OCI-LY1 (cell line): ENCODE data around the gene CACNA1C.
A peak's percentile ranks its signal among the peaks of the same experiment; 100 is the strongest.

Source experiments
- H2AFZ ChIP-seq: fragments of 200-600 bp; sonication (generic), shearing (Covaris generic); 2 replicates; pipeline ENCODE4 v1.6.0; 2014; ENCODE audit warnings: antibody characterized with exemption, mild to moderate bottlenecking, low read length
- H3F3A ChIP-seq: fragments of 200-600 bp; sonication (generic), shearing (Covaris generic); 2 replicates; pipeline ENCODE4 v1.6.0; 2014; ENCODE audit warnings: mild to moderate bottlenecking, antibody characterized with exemption, low read length, moderate library complexity; ENCODE audit not compliant: insufficient read depth
- H3K27ac ChIP-seq: fragments of 200-600 bp; sonication (generic); 2 replicates; pipeline ENCODE4 v1.5.1; 2014; ENCODE audit warnings: low read length, mixed run types, mild to moderate bottlenecking, low read depth; ENCODE audit not compliant: poor library complexity, severe bottlenecking
- H3K27me3 ChIP-seq: fragments of 200-600 bp; sonication (generic); 2 replicates; pipeline ENCODE4 v1.6.0; 2014; ENCODE audit warnings: antibody characterized with exemption, mild to moderate bottlenecking, low read length, moderate library complexity; ENCODE audit not compliant: insufficient read depth
- H3K36me3 ChIP-seq: fragments of 200-600 bp; sonication (generic); 2 replicates; pipeline ENCODE4 v1.6.1; 2014; ENCODE audit warnings: mild to moderate bottlenecking, antibody characterized with exemption, low read length, moderate library complexity, mixed read lengths; ENCODE audit not compliant: insufficient read depth
- H3K4me1 ChIP-seq: fragments of 200-600 bp; sonication (generic); 2 replicates; pipeline ENCODE4 v1.5.1; 2014; ENCODE audit warnings: mild to moderate bottlenecking, low read length, moderate library complexity; ENCODE audit not compliant: insufficient read depth, severe bottlenecking
- H3K4me2 ChIP-seq: fragments of 200-600 bp; sonication (generic), shearing (Covaris generic); 2 replicates; pipeline ENCODE4 v1.6.1; 2014; ENCODE audit warnings: low read length
- H3K4me3 ChIP-seq: fragments of 200-600 bp; sonication (generic); 2 replicates; pipeline ENCODE4 v1.5.1; 2014; ENCODE audit warnings: low read length, low read depth, mild to moderate bottlenecking, mixed read lengths; ENCODE audit not compliant: poor library complexity, severe bottlenecking
- H3K79me2 ChIP-seq: fragments of 200-600 bp; shearing (Covaris generic); 2 replicates; pipeline ENCODE4 v1.6.1; 2016; ENCODE audit warnings: mixed run types, low read length, mixed read lengths; ENCODE audit not compliant: insufficient read depth
- H3K9ac ChIP-seq: fragments of 200-600 bp; sonication (generic), shearing (Covaris generic); 2 replicates; pipeline ENCODE4 v1.6.1; 2014; ENCODE audit warnings: mild to moderate bottlenecking, low read length, mixed read lengths
- H3K9me2 ChIP-seq: fragments of 200-600 bp; sonication (generic), shearing (Covaris generic); 2 replicates; pipeline ENCODE4 v1.6.1; 2014; ENCODE audit warnings: low read depth, mild to moderate bottlenecking, low read length, mixed read lengths
- H3K9me3 ChIP-seq: fragments of 200-600 bp; shearing (Covaris generic); 2 replicates; pipeline ENCODE4 v1.6.1; 2014; ENCODE audit warnings: low read length, mixed read lengths
- H4K20me1 ChIP-seq: fragments of 200-600 bp; sonication (generic), shearing (Covaris generic); 2 replicates; pipeline ENCODE4 v1.6.0; 2016; ENCODE audit warnings: mild to moderate bottlenecking, low read length; ENCODE audit not compliant: insufficient read depth
- CTCF ChIP-seq: fragments of 200-600 bp; sonication (generic), shearing (Covaris generic); IDR thresholded peaks from 2 replicates; pipeline ENCODE4 v1.5.1; 2017; ENCODE audit warnings: mild to moderate bottlenecking, antibody characterized with exemption, low read length, moderate library complexity, mixed read lengths
- EZH2 ChIP-seq: fragments of 200-600 bp; sonication (generic), shearing (Covaris generic); IDR thresholded peaks from 2 replicates; pipeline ENCODE4 v1.8.0; 2017; ENCODE audit warnings: borderline replicate concordance, mixed run types, mild to moderate bottlenecking, antibody characterized with exemption, low read length, moderate library complexity, mixed read lengths

The CACNA1C gene

GRCh38 chr12:2290091-2290490 is 237.3 kb downstream of the CACNA1C start:
- H3K9me2 ChIP-seq, result no peaks in the 10 kb centered on the region
- H3K36me3 ChIP-seq, result no peaks in the 10 kb centered on the region; the same call in 1 of the 2 replicates
- H3K9me3 ChIP-seq, result no peaks in the 10 kb centered on the region
- no peaks in the 10 kb centered on the region for H3K79me2 ChIP-seq
- no peak overlapping the region for H3K4me3 ChIP-seq
- TF ChIP-seq CTCF (no peak), EZH2 (no peak)
- no peaks in the 10 kb centered on the region for H3F3A ChIP-seq
- H2AFZ ChIP-seq, result no peak overlapping the region
- no peak overlapping the region for H3K27ac ChIP-seq
- H3K9ac ChIP-seq, result no peak overlapping the region
- no peaks in the 10 kb centered on the region for H4K20me1 ChIP-seq
- H3K4me1 ChIP-seq, result peaks cover 11% of the 10 kb centered on the region
- H3K27me3 ChIP-seq, result no peaks in the 10 kb centered on the region
- no peak overlapping the region for H3K4me2 ChIP-seq

- Histone ChIP-seq H3K36me3 (no peaks in the 10 kb centered on the region; the same call in 1 of the 2 replicates), H3K4me1 (peaks cover 10% of the 10 kb centered on the region), H3F3A (no peaks in the 10 kb centered on the region), H3K79me2 (no peaks in the 10 kb centered on the region), H3K4me2 (no peak overlapping the region), H3K9me2 (no peaks in the 10 kb centered on the region), H3K4me3 (no peak overlapping the region), H2AFZ (no peak overlapping the region), H3K27me3 (no peaks in the 10 kb centered on the region), H3K9me3 (no peaks in the 10 kb centered on the region), H4K20me1 (no peaks in the 10 kb centered on the region), H3K9ac (no peak overlapping the region), H3K27ac (no peak overlapping the region)
- TF ChIP-seq EZH2 (no peak), CTCF (no peak)
Measured at GRCh38 chr12:2290516-2291065, 237.8 kb downstream of the CACNA1C start.

GRCh38 chr12:2291182-2291832 is 238.5 kb downstream of the CACNA1C start:
- Histone ChIP-seq H3K27me3 (no peaks in the 10 kb centered on the region), H3F3A (no peaks in the 10 kb centered on the region), H2AFZ (no peak overlapping the region), H3K79me2 (no peaks in the 10 kb centered on the region), H3K9me2 (no peaks in the 10 kb centered on the region), H3K9ac (no peak overlapping the region), H4K20me1 (no peaks in the 10 kb centered on the region), H3K9me3 (no peaks in the 10 kb centered on the region), H3K36me3 (no peaks in the 10 kb centered on the region; the same call in 1 of the 2 replicates), H3K4me1 (peaks cover 10% of the 10 kb centered on the region), H3K4me3 (no peak overlapping the region), H3K27ac (no peak overlapping the region), H3K4me2 (no peak overlapping the region)
- TF ChIP-seq CTCF, result peak; percentile 92
- no peak for TF ChIP-seq EZH2
